AG09309 (cell line): ENCODE results near the gene KREMEN2.
A peak's percentile ranks its signal among the peaks of the same experiment; 100 is the strongest.

ENCODE experiments used
- DNase-seq: peaks from one replicate; pipeline ENCODE4 v3.0.0-alpha.2; 2010; ENCODE audit warnings: low read depth
- H3K4me3 ChIP-seq: 2 replicates; pipeline ENCODE4 v1.5.1; 2011; ENCODE audit warnings: mild to moderate bottlenecking, low read depth, low read length, moderate library complexity; ENCODE audit not compliant: control insufficient read depth
- CTCF ChIP-seq: IDR thresholded peaks from 2 replicates; pipeline ENCODE4 v1.5.1; 2011; ENCODE audit warnings: mild to moderate bottlenecking, low read depth, low read length, inconsistent platforms; ENCODE audit not compliant: insufficient read depth, control insufficient read depth; ENCODE audit errors: missing control alignments

KREMEN2 gene

GRCh38 chr16:2966808-2967191 is 2.7 kb downstream of the KREMEN2 start:
- H3K4me3 ChIP-seq: no peak overlapping the region
- DNase-seq: no peak
- TF ChIP-seq CTCF: no peak

- no peak overlapping the region for H3K4me3 ChIP-seq
- no peak for DNase-seq
- no peak for TF ChIP-seq CTCF
Measured at GRCh38 chr16:2967211-2967631, 3.1 kb downstream of the KREMEN2 start.

- no peak for DNase-seq
- no peak overlapping the region for H3K4me3 ChIP-seq
- TF ChIP-seq CTCF: no peak
Measured at GRCh38 chr16:2967721-2968161, 3.7 kb downstream of the KREMEN2 start.

- peak overlapping the region; percentile 55; the same call in 1 of the 2 replicates for H3K4me3 ChIP-seq
- no peak for TF ChIP-seq CTCF
- no peak for DNase-seq
Measured at GRCh38 chr16:2968368-2968737, 4.3 kb downstream of the KREMEN2 start.

- TF ChIP-seq CTCF: no peak
- DNase-seq: peak; percentile 18
- peak within 1 kb of the TSS; percentile 61 for H3K4me3 ChIP-seq
Measured at GRCh38 chr16:2968738-2969544, 4.9 kb downstream of the KREMEN2 start, which contains the start of gene PAQR4. PAQR4 (plus strand) TSS chr16:2969348; CDS start chr16:2969675, 327 bp downstream.

- peak; percentile 50 for TF ChIP-seq CTCF
- DNase-seq: no peak
- peak overlapping the region; percentile 61 for H3K4me3 ChIP-seq
Measured at GRCh38 chr16:2969545-2970521, 5.8 kb downstream of the KREMEN2 start.
